H9 (cell line): ENCODE data around the gene COL17A1. TPM values are rescaled to one million over a fixed set of nuclear protein-coding genes. Genes with fewer than 3 reads are reported as not detected.

Experiments used
- DNase-seq: peaks from one replicate; pipeline ENCODE4 v3.0.0-alpha.2; 2017
- H2AFZ ChIP-seq: one replicate; pipeline ENCODE4 v1.6.1; 2013; ENCODE audit warnings: mild to moderate bottlenecking, low read length, control low read depth, moderate library complexity
- H2AK5ac ChIP-seq: 2 replicates; pipeline ENCODE4 v1.6.1; 2013; ENCODE audit warnings: low read length, control low read depth, mixed read lengths; ENCODE audit not compliant: insufficient read length
- H2BK120ac ChIP-seq: one replicate; pipeline ENCODE4 v1.6.1; 2013; ENCODE audit warnings: low read depth, mild to moderate bottlenecking, low read length, control low read depth, inconsistent platforms; ENCODE audit not compliant: poor library complexity, severe bottlenecking
- H2BK12ac ChIP-seq: 2 replicates; pipeline ENCODE4 v1.6.1; 2013; ENCODE audit warnings: low read length, control low read depth, mixed read lengths, low read depth; ENCODE audit not compliant: insufficient read length
- H2BK15ac ChIP-seq: 2 replicates; pipeline ENCODE4 v1.6.1; 2013; ENCODE audit warnings: low read depth, low read length, control low read depth
- H2BK20ac ChIP-seq: one replicate; pipeline ENCODE4 v1.6.1; 2013; ENCODE audit warnings: low read depth, mild to moderate bottlenecking, low read length, control low read depth, inconsistent platforms; ENCODE audit not compliant: poor library complexity, severe bottlenecking
- H2BK5ac ChIP-seq: 2 replicates; pipeline ENCODE4 v1.6.1; 2013; ENCODE audit warnings: low read length, control low read depth, mixed read lengths; ENCODE audit not compliant: insufficient read length
- H3K14ac ChIP-seq: 2 replicates; pipeline ENCODE4 v1.6.1; 2013; ENCODE audit warnings: low read length, control low read depth; ENCODE audit not compliant: insufficient read depth
- H3K18ac ChIP-seq: 2 replicates; pipeline ENCODE4 v1.6.1; 2013; ENCODE audit warnings: low read depth, mild to moderate bottlenecking, mixed read lengths, low read length, control low read depth; ENCODE audit not compliant: insufficient read length
- H3K23ac ChIP-seq: 2 replicates; pipeline ENCODE4 v1.6.1; 2013; ENCODE audit warnings: low read length, control low read depth, mixed read lengths, low read depth; ENCODE audit not compliant: insufficient read length
- H3K23me2 ChIP-seq: 2 replicates; pipeline ENCODE4 v1.6.1; 2013; ENCODE audit warnings: low read depth, mild to moderate bottlenecking, mixed read lengths, low read length, control low read depth; ENCODE audit not compliant: insufficient read length, poor library complexity, severe bottlenecking
- H3K27ac ChIP-seq: 2 replicates; pipeline ENCODE4 v1.5.1; 2013; ENCODE audit warnings: low read length, control low read depth, mixed read lengths, low read depth; ENCODE audit not compliant: insufficient read length
- H3K27me3 ChIP-seq: 2 replicates; pipeline ENCODE4 v1.6.1; 2013; ENCODE audit warnings: low read length, control low read depth, inconsistent platforms; ENCODE audit not compliant: insufficient read depth
- H3K4ac ChIP-seq: 2 replicates; pipeline ENCODE4 v1.6.1; 2013; ENCODE audit warnings: low read depth, mild to moderate bottlenecking, control low read depth, inconsistent platforms, low read length, moderate library complexity
- H3K4me1 ChIP-seq: 2 replicates; pipeline ENCODE4 v1.6.1; 2013; ENCODE audit warnings: low read length, control low read depth, inconsistent platforms; ENCODE audit not compliant: insufficient read depth
- H3K4me2 ChIP-seq: 2 replicates; pipeline ENCODE4 v1.6.1; 2013; ENCODE audit warnings: low read length, control low read depth, mixed read lengths; ENCODE audit not compliant: insufficient read length, insufficient read depth
- H3K56ac ChIP-seq: 2 replicates; pipeline ENCODE4 v1.6.1; 2013; ENCODE audit warnings: low read depth, mild to moderate bottlenecking, mixed read lengths, low read length, control low read depth; ENCODE audit not compliant: insufficient read length
- H3K79me1 ChIP-seq: 2 replicates; pipeline ENCODE4 v1.6.1; 2013; ENCODE audit warnings: low read depth, mild to moderate bottlenecking, moderate library complexity, low read length, control low read depth, inconsistent platforms; ENCODE audit not compliant: insufficient read depth, poor library complexity, severe bottlenecking
- H3K79me2 ChIP-seq: 2 replicates; pipeline ENCODE4 v1.6.1; 2013; ENCODE audit warnings: low read length, control low read depth, inconsistent platforms; ENCODE audit not compliant: insufficient read depth
- H3K9ac ChIP-seq: 2 replicates; pipeline ENCODE4 v1.6.1; 2013; ENCODE audit warnings: low read length, control low read depth, mixed read lengths; ENCODE audit not compliant: insufficient read length; ENCODE audit errors: extremely low read depth
- H3K9me3 ChIP-seq: one replicate; pipeline ENCODE4 v1.6.1; 2013; ENCODE audit warnings: low read depth, low read length, inconsistent platforms; ENCODE audit not compliant: control insufficient read depth
- H3T11ph ChIP-seq: one replicate; pipeline ENCODE4 v1.6.1; 2013; ENCODE audit warnings: mild to moderate bottlenecking, low read length, control low read depth, inconsistent platforms
- H4K20me1 ChIP-seq: one replicate; pipeline ENCODE4 v1.6.1; 2013; ENCODE audit not compliant: control insufficient read depth, insufficient read length, insufficient read depth
- H4K5ac ChIP-seq: 2 replicates; pipeline ENCODE4 v1.6.1; 2013; ENCODE audit warnings: low read depth, mild to moderate bottlenecking, mixed read lengths, low read length, control low read depth; ENCODE audit not compliant: insufficient read length
- H4K8ac ChIP-seq: replicated peaks from 2 replicates; pipeline ENCODE4 v1.6.1; 2013; ENCODE audit warnings: low read length, control low read depth, mixed read lengths, low read depth; ENCODE audit not compliant: insufficient read length
- H4K91ac ChIP-seq: 2 replicates; pipeline ENCODE4 v1.6.1; 2013; ENCODE audit warnings: low read depth, mild to moderate bottlenecking, moderate library complexity, mixed read lengths, low read length, control low read depth; ENCODE audit not compliant: insufficient read length
- H3K27ac Mint-ChIP-seq, 3 experiments: 2 replicates in 2 of 3; 3 replicates in 1 of 3; pipeline ENCODE4 v1.8.0; 2020 to 2021; ENCODE audit warnings: mixed read lengths in 3 of 3, mild to moderate bottlenecking in 1 of 3, moderate library complexity in 1 of 3
- H3K27me3 Mint-ChIP-seq: 2 replicates; pipeline ENCODE4 v1.8.0; 2021; ENCODE audit warnings: low read depth, mild to moderate bottlenecking, moderate library complexity, mixed read lengths
- H3K36me3 Mint-ChIP-seq, 3 experiments: 2 replicates in 2 of 3; 3 replicates in 1 of 3; pipeline ENCODE4 v1.8.0; 2020 to 2021; ENCODE audit warnings: low read depth in 3 of 3, mixed read lengths in 3 of 3; ENCODE audit not compliant: insufficient read depth in 1 of 3
- H3K4me1 Mint-ChIP-seq, 2 experiments: 2 replicates each; pipeline ENCODE4 v1.8.0; 2020; ENCODE audit warnings: mixed read lengths in 2 of 2
- H3K4me3 Mint-ChIP-seq, 2 experiments: 2 replicates in 1 of 2; 3 replicates in 1 of 2; pipeline ENCODE4 v1.8.0; 2020 to 2021; ENCODE audit warnings: mild to moderate bottlenecking in 2 of 2, mixed read lengths in 2 of 2, moderate library complexity in 1 of 2
- H3K9me3 Mint-ChIP-seq, 2 experiments: 2 replicates in 1 of 2; 3 replicates in 1 of 2; pipeline ENCODE4 v1.8.0; 2020; ENCODE audit warnings: mild to moderate bottlenecking in 2 of 2, mixed read lengths in 2 of 2, moderate library complexity in 1 of 2
- WGBS: extraction: QIAGEN DNeasy Blood & Tissue Kit; methylation state at CpG from one replicate; pipeline ENCODE4 v1.1.7; 2013; ENCODE audit warnings: missing lambda C conversion rate, low lambda C conversion rate, mixed read lengths; ENCODE audit not compliant: insufficient read length; ENCODE audit errors: extremely low coverage; 5-methylcytosine and 5-hydroxymethylcytosine counted together
- total RNA-seq: library from RNA; stranded (reverse); gene quantifications from 2 replicates; pipeline ENCODE4 v1.2.1, GENCODE V29; 2021
- TF ChIP-seq, protein P1 (sequence below): fragments of 200-600 bp; sonication (generic); conservative IDR thresholded peaks from 3 replicates; pipeline ENCODE4 v1.8.0; 2021; ENCODE audit warnings: antibody characterized with exemption, mild to moderate bottlenecking

COL17A1 gene
- total RNA-seq, 1 experiment from 2014 or later, result 1.9 TPM

DNA sequence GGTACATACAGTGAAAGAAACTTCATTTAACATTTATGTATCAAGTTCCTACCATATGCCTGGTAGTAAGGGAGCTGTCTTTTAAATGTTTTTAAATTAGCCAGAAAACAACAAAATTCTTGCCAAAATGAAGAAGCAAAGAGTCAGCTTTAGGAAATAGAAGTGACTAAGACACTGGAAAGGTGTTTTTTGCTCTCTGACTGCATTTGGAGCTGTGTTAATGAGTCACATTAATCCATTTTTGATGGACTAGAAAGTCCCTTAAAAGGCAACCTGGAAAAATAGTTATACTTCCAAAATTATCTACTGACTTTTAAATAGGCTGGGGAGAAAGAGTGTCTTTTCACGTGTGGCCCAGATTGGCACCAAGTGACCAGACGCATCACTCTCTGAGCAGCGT is 3.9 kb upstream of the COL17A1 start:
- Mint-ChIP-seq H3K27me3 (no peaks in the 10 kb centered on the region; the same call in 1 of the 2 replicates), H3K36me3 (no peaks in the 10 kb centered on the region), H3K4me3 (no peak overlapping the region), H3K9me3 (no peaks in the 10 kb centered on the region), H3K4me1 (peaks cover 17 to 24% of the 10 kb centered on the region in 2 experiments), H3K27ac (peak overlapping the region in 1 of 3 experiments; percentile 44; a peak in 1 of 7 replicates)
- H3K56ac ChIP-seq, result no peak overlapping the region
- no peak overlapping the region for H3T11ph ChIP-seq
- H3K79me2 ChIP-seq, result no peaks in the 10 kb centered on the region
- no peaks in the 10 kb centered on the region for H3K27me3 ChIP-seq
- H2AK5ac ChIP-seq, result no peak overlapping the region
- H2BK5ac ChIP-seq, result no peak overlapping the region
- no peaks in the 10 kb centered on the region for H4K20me1 ChIP-seq
- no peak overlapping the region for H3K4me2 ChIP-seq
- H2BK15ac ChIP-seq, result no peak overlapping the region
- peaks cover 10% of the 10 kb centered on the region; the same call in 1 of the 2 replicates for H3K4me1 ChIP-seq
- H3K23ac ChIP-seq, result no peak overlapping the region
- no peak overlapping the region for H4K8ac ChIP-seq
- H2AFZ ChIP-seq, result no peak overlapping the region
- H4K5ac ChIP-seq, result no peak overlapping the region
- H3K18ac ChIP-seq, result no peak overlapping the region
- H3K27ac ChIP-seq, result no peak overlapping the region
- TF ChIP-seq, protein P1, sequence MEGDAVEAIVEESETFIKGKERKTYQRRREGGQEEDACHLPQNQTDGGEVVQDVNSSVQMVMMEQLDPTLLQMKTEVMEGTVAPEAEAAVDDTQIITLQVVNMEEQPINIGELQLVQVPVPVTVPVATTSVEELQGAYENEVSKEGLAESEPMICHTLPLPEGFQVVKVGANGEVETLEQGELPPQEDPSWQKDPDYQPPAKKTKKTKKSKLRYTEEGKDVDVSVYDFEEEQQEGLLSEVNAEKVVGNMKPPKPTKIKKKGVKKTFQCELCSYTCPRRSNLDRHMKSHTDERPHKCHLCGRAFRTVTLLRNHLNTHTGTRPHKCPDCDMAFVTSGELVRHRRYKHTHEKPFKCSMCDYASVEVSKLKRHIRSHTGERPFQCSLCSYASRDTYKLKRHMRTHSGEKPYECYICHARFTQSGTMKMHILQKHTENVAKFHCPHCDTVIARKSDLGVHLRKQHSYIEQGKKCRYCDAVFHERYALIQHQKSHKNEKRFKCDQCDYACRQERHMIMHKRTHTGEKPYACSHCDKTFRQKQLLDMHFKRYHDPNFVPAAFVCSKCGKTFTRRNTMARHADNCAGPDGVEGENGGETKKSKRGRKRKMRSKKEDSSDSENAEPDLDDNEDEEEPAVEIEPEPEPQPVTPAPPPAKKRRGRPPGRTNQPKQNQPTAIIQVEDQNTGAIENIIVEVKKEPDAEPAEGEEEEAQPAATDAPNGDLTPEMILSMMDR, result no peak
- no peak overlapping the region for H3K4ac ChIP-seq
- H3K9me3 ChIP-seq, result no peaks in the 10 kb centered on the region
- H4K91ac ChIP-seq, result no peak overlapping the region
- no peak overlapping the region for H2BK12ac ChIP-seq
- no CpG with 5 or more reads among the region's 3 CpGs for WGBS
- H3K23me2 ChIP-seq, result no peaks in the 10 kb centered on the region
- H3K9ac ChIP-seq, result no peak overlapping the region
- H2BK20ac ChIP-seq, result no peak overlapping the region
- no peak overlapping the region for H3K14ac ChIP-seq
- no peaks in the 10 kb centered on the region for H3K79me1 ChIP-seq
- H2BK120ac ChIP-seq, result no peak overlapping the region
- no peak for DNase-seq
